K562 (cell line): ENCODE data around the gene RIPK4. TPM values are rescaled to one million over a fixed set of nuclear protein-coding genes. Genes with fewer than 3 reads are reported as not detected.
A peak's percentile ranks its signal among the peaks of the same experiment; 100 is the strongest.

Experiments
- ATAC-seq: fragments of 200-7000 bp; cut with Tn5 transposase; 3 replicates; pipeline ENCODE4 v1.9.1; 2020; ENCODE audit warnings: moderate library complexity
- BruUV-seq: library from RNA; stranded (reverse); fragments of 400-500 nt; replicated peaks from 2 replicates; lab custom pipeline; 2021; lab: Mats Ljungman, UMichigan
- CTCF ChIA-PET: fragments of 300-600 bp; formaldehyde crosslinking; extraction: SDS; loops from one replicate; lab custom pipeline; 2021; ENCODE audit warnings: low intra/inter-chr PET ratio; lab: Yijun Ruan, JAX
- POLR2A ChIA-PET: fragments of 300-600, 350-650 bp; sonication (Branson Sonifier 250); formaldehyde crosslinking; extraction: SDS; loops from one replicate; lab custom pipeline; 2021; ENCODE audit warnings: antibody characterized with exemption, inconsistent platforms; lab: Yijun Ruan, JAX
- DNase-seq, 4 experiments: peaks; one replicate each; pipeline versions ENCODE4 v3.0.0 to v3.0.0-alpha.2; 2011 to 2018; ENCODE audit warnings: low spot score in 3 of 4, mixed read lengths in 3 of 4; ENCODE audit errors: extremely low read depth in 1 of 4
- FAIRE-seq: peaks from 2 replicates; lab custom pipeline; 2011; peaks lifted over from hg19 to GRCh38; lab: Jason Lieb, UNC
- H2AFZ ChIP-seq: 2 replicates; pipeline ENCODE4 v1.6.0; 2011; ENCODE audit warnings: low read depth, low read length, control low read depth, inconsistent platforms
- H3K27ac ChIP-seq: fragments of 200-600 bp; 3 replicates; pipeline ENCODE4 v1.8.0; 2011; ENCODE audit warnings: low read depth, mild to moderate bottlenecking, control low read depth, inconsistent platforms, low read length, moderate library complexity, mixed read lengths; ENCODE audit errors: extremely low read depth
- H3K27me3 ChIP-seq, 2 experiments: fragments of 300-600 bp in 1 of 2; 2 replicates in 1 of 2; 3 replicates in 1 of 2; pipeline versions ENCODE4 v1.6.0 to v1.8.0; 2011; ENCODE audit warnings: inconsistent platforms in 2 of 2, low read length in 2 of 2, mild to moderate bottlenecking in 1 of 2, mixed read lengths in 1 of 2, moderate library complexity in 1 of 2; ENCODE audit not compliant: control insufficient read depth in 2 of 2, insufficient read depth in 2 of 2
- H3K36me3 ChIP-seq: fragments of 300-600 bp; 3 replicates; pipeline ENCODE4 v1.8.0; 2011; ENCODE audit warnings: mild to moderate bottlenecking, low read length, inconsistent platforms; ENCODE audit not compliant: control insufficient read depth, insufficient read depth
- H3K4me1 ChIP-seq, 2 experiments: fragments of 200-600 bp in 1 of 2; replicated peaks in 1 of 2; 2 replicates in 1 of 2; 3 replicates in 1 of 2; pipeline versions ENCODE4 v1.5.1 to v1.8.0; 2011; ENCODE audit warnings: inconsistent platforms in 2 of 2, low read length in 2 of 2, mild to moderate bottlenecking in 1 of 2, mixed read lengths in 1 of 2, moderate library complexity in 1 of 2; ENCODE audit not compliant: control insufficient read depth in 2 of 2, insufficient read depth in 2 of 2
- H3K4me2 ChIP-seq: 2 replicates; pipeline ENCODE4 v1.6.1; 2011; ENCODE audit warnings: low read length, control low read depth, inconsistent platforms, mixed read lengths; ENCODE audit not compliant: insufficient read depth
- H3K4me3 ChIP-seq: fragments of 200-600 bp; sonication (generic), shearing (Covaris generic); 2 replicates; pipeline ENCODE4 v1.5.1; 2016; ENCODE audit warnings: control low read depth, inconsistent platforms
- H3K79me2 ChIP-seq: fragments of 200-600 bp; 3 replicates; pipeline ENCODE4 v1.8.0; 2011; ENCODE audit warnings: low read length, inconsistent platforms; ENCODE audit not compliant: control insufficient read depth, insufficient read depth
- H3K9ac ChIP-seq, 2 experiments: 2 replicates each; pipeline versions ENCODE4 v1.6.0 to v1.6.1; 2011; ENCODE audit warnings: low read depth in 2 of 2, low read length in 2 of 2, control low read depth in 1 of 2, inconsistent platforms in 1 of 2, mild to moderate bottlenecking in 1 of 2, mixed read lengths in 1 of 2; ENCODE audit not compliant: insufficient read depth in 1 of 2
- H3K9me1 ChIP-seq: one replicate; pipeline ENCODE4 v1.6.0; 2011; ENCODE audit warnings: inconsistent platforms, mild to moderate bottlenecking, low read length, moderate library complexity; ENCODE audit not compliant: control insufficient read depth, insufficient read depth
- H3K9me3 ChIP-seq: replicated peaks from 2 replicates; pipeline ENCODE4 v1.5.1; 2011; ENCODE audit warnings: low read depth, low read length, inconsistent platforms; ENCODE audit not compliant: control insufficient read depth, insufficient read depth
- H4K20me1 ChIP-seq: replicated peaks from 2 replicates; pipeline ENCODE4 v1.6.1; 2011; ENCODE audit warnings: low read length, inconsistent platforms, mixed read lengths; ENCODE audit not compliant: control insufficient read depth, insufficient read depth
- BCLAF1 ChIP-seq, 2 experiments: fragments of 450-650 bp in 1 of 2; IDR thresholded peaks; 2 replicates each; pipeline ENCODE4 v1.6.1; 2011 to 2017; ENCODE audit warnings: low read depth in 2 of 2, antibody characterized with exemption in 1 of 2, borderline replicate concordance in 1 of 2, low read length in 1 of 2, mild to moderate bottlenecking in 1 of 2, mixed read lengths in 1 of 2; ENCODE audit not compliant: control insufficient read depth in 1 of 2
- ZNF146 ChIP-seq: IDR thresholded peaks from one replicate; pipeline ENCODE4 v1.6.1; 2018; ENCODE audit warnings: missing compliant biosample characterization; ENCODE audit not compliant: unreplicated experiment
- WGBS: fragments of 100-300 bp; shearing (Covaris generic); methylation state at CpG from one replicate; pipeline ENCODE4 v1.1.6; 2016; ENCODE audit warnings: low coverage, mixed read lengths; ENCODE audit not compliant: insufficient coverage; ENCODE audit errors: missing lambda C conversion rate; 5-methylcytosine and 5-hydroxymethylcytosine counted together
- in situ Hi-C: fragments of 300-500 bp; cut with MboI; formaldehyde crosslinking; loops from 4 replicates; pipeline ENCODE4 v1.15.0; 2018; ENCODE audit warnings: inconsistent platforms, mixed read lengths
- intact Hi-C: fragments of 100-400 bp; cut with micrococcal nuclease; formaldehyde crosslinking; loops from 2 replicates; pipeline ENCODE4 v1.14.2; 2022
- polyA plus RNA-seq, 8 experiments: library from polyadenylated mRNA; depleted of rRNA in 4 of 8; stranded (reverse) in 5 of 8; unstranded in 3 of 8; fragments of >200 nt; fragmentation: Nextera tagmentation in 2 of 8; fragmentation: Illumina TruSeq in 1 of 8; extraction: Ambion mirVana in 2 of 8; extraction: Trizol in 1 of 8; gene quantifications; 2 replicates each; pipeline versions ENCODE4 v1.2.1 to v1.2.3, GENCODE V29; 2011 to 2014; ENCODE audit warnings: inconsistent platforms in 1 of 8, missing spikeins in 1 of 8
- total RNA-seq, 7 experiments: library from RNA; depleted of rRNA in 6 of 7; stranded (reverse); fragments of >200 nt in 6 of 7; fragmentation: Illumina TruSeq in 2 of 7; extraction: Trizol in 2 of 7; gene quantifications; 2 replicates each; pipeline versions ENCODE4 v1.2.1 to v1.2.3, GENCODE V29; 2011 to 2021; ENCODE audit warnings: low replicate concordance in 1 of 7

RIPK4 gene
- total and polyA plus RNA-seq, 9 of the 15 experiments (the other 6 are each of a cell fraction or from before 2014, with no cell fraction given) = not detected

GRCh38 chr21:41720250-41720649 lies 46.6 kb downstream of the RIPK4 start:
- no peaks in the 10 kb centered on the region for H3K9me1 ChIP-seq
- TF ChIP-seq BCLAF1 (IDR thresholded peaks at IDR 0.05; ENCODE audit: borderline replicate concordance in 1 of 2, control insufficient read depth in 1 of 2, low read depth in 2 of 2, low read length in 1 of 2) (no peak), ZNF146 (CRISPR knock-in tag) (peak; percentile 67)
- TF ChIP-seq, all 486 proteins: peak for 1
- ATAC-seq = no peak
- Histone ChIP-seq H2AFZ (no peak overlapping the region), H3K79me2 (no peaks in the 10 kb centered on the region), H4K20me1 (peaks cover 16% of the 10 kb centered on the region), H3K27ac (no peak overlapping the region), H3K9me3 (no peaks in the 10 kb centered on the region), H3K4me3 (no peak overlapping the region), H3K27me3 (peaks cover 55 to 65% of the 10 kb centered on the region in 2 experiments), H3K9ac (no peak overlapping the region), H3K4me1 (peaks cover 0 to under 1% of the 10 kb centered on the region in 2 experiments; a peak in 1 of 5 replicates), H3K4me2 (no peak overlapping the region), H3K36me3 (no peaks in the 10 kb centered on the region)
- no peak for FAIRE-seq
- ChIA-PET POLR2A (no interaction called here), CTCF (no interaction called here)
- BruUV-seq = no TSS peak
- intact Hi-C loops = no loop called here
- in situ Hi-C loops = no loop called here
- 0% methylated on average over 2 of the region's 2 CpGs for WGBS
- no peak for DNase-seq
